GM19193 (cell line): Measurements from ENCODE around the gene ANXA6.

Source experiments
- POLR2A ChIP-seq: IDR thresholded peaks from 4 replicates; pipeline ENCODE4 v1.6.1; 2011; ENCODE audit not compliant: insufficient read depth, insufficient read length; ENCODE audit errors: extremely low read depth

The ANXA6 gene

GRCh38 chr5:151088986-151089385 is 68.6 kb downstream of the ANXA6 start:
- no peak for TF ChIP-seq POLR2A

GRCh38 chr5:151087486-151087885 is 70.1 kb downstream of the ANXA6 start:
- TF ChIP-seq POLR2A: no peak

- peak; percentile 82 for TF ChIP-seq POLR2A
Observed at GRCh38 chr5:151086905-151087360, 70.6 kb downstream of the ANXA6 start.

GRCh38 chr5:151086192-151086869 is 71.2 kb downstream of the ANXA6 start:
- TF ChIP-seq POLR2A: no peak

DNA sequence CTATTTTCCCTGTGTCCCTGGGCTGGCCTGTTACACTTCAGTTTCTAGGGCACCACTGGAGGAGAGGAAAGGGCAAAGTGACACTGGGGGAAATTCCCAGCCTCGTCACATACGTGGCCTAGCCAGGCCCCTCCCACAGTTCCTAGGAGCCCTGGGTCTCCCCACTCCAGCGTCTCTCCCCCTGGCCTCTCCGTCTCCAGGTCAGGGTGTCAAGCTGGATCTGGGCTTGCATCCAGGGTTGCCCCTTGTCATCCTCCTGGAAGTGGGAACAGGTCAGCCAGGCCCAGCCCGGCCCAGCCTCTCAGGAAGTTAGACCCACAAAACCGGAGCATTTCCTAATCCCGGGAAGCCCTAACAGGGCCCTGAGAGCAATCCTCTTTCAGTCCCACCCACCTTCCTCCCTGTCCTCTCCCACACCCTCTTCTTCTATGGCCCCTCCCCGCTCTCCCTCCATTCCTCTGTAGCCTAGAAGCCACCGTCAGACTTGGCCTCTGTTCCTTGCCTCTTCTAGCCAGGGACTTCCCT is 72.0 kb downstream of the ANXA6 start:
- TF ChIP-seq POLR2A: peak; percentile 65

DNA sequence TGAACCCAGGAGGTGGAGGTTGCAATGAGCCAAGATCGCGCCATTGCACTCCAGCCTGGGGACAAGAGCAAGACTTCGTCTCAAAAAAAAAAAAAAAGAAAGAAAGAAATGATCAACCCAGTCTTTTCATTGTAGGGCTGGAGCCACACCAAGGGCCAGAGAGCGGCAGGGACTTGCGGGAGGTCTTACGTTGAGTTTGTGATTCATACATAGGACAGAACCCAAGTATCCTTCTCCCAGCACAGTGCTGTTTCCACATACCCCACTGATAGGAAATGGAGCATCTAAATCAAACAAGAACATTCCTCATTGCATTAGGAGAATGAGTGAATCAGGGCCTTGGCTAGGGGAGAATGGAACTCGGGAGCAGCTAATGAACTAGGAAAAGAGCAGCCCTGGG is 73.2 kb downstream of the ANXA6 start:
- no peak for TF ChIP-seq POLR2A

DNA sequence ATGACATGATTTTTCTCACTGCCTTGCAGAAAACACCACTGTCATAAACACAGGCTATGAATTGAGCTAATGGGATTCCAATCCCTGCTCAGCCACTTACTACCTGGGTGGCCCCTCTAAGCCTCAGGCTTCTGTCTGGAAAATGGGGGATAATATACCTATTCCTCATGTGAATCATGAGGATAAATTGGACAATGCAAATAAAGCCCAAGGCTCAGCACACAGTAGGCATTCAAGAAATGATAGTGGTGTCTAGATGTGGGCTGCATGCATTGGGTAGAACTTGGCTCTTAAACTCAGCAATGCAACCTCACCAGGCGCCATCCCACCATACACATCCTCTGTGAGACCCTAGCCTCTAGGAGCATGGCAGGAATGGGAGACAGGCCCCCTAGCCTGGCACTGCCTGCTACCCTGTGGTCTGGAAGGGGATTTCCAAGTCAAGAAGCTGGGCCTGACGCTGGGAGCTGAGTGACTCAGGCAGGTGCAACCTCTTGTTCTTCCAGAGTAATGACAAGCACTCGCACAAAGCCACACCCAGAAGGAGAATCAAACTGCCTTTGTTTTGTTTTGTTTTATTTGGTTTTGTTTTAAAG is 74.4 kb downstream of the ANXA6 start:
- TF ChIP-seq POLR2A: peak; percentile 18

DNA sequence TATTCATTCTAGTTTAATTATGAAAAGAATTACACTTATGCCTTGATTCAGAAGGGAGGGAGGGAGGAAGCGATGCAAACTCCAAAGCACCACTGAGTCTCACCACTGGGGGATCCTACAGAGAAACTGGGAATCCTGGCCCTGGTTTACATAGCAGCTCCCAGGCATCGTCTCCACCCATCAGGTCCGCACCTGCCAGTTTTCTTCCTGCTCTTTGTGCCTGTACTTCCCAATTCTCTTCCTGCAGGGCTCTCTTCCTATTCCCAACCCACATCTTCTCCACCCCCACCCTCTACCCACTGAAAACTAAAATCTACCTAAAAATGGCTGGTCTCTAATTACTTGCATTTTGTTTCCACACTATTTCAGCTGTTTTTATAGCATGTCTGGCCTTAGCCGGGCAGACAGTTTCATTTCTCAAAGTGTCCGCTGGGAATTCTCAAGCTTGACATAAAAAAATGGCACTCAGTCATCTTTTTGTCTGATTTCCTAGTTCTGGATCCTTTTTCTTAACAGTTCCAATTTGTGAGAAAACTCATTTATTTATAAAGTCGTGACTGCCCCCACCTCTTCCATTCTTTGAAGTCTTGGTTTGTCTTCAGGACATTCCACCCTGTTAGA is 75.2 kb downstream of the ANXA6 start:
- TF ChIP-seq POLR2A: no peak

GRCh38 chr5:151081431-151082281 is 75.9 kb downstream of the ANXA6 start:
- no peak for TF ChIP-seq POLR2A

GRCh38 chr5:151080613-151081430 is 76.8 kb downstream of the ANXA6 start, which contains the start of gene TNIP1:
TNIP1 (minus strand) TSS chr5:151081034; CDS start chr5:151065095, 15,939 bp downstream.
- TF ChIP-seq POLR2A: peak; percentile 79

DNA sequence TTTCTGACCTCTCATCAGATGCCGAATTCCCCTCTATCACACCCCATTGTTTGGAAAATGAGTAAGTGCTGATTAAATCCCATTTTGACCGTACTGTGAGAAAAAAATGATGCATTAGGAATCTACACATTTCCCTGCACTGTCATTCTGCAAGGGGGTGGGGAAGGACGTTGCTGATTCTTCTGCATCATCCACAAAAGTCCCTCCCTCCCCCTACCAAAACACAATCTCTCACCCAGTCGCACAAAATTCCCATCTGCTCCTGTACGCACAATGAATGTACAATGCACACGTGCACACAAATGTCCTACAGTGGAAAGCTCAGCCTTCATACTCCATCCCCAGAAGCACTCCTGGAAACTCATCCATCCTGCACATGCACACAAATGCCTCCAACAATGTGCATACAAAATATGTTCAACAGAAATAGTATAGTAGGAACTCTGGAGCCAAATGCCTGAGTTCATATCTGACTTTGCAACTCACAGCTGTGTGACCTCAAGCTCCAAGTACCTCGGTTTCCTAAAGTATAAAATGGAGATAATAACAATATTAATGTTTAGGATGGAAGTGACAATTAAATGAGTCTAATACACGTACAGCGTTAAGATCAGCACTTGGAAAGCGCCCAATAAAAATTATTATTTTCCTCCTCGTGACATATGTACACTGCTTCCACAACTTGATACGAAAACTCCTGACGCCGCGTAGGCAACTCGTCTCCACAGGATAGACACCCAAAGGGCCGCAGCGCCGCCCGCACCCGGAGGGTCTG is 77.6 kb downstream of the ANXA6 start:
- TF ChIP-seq POLR2A: no peak

DNA sequence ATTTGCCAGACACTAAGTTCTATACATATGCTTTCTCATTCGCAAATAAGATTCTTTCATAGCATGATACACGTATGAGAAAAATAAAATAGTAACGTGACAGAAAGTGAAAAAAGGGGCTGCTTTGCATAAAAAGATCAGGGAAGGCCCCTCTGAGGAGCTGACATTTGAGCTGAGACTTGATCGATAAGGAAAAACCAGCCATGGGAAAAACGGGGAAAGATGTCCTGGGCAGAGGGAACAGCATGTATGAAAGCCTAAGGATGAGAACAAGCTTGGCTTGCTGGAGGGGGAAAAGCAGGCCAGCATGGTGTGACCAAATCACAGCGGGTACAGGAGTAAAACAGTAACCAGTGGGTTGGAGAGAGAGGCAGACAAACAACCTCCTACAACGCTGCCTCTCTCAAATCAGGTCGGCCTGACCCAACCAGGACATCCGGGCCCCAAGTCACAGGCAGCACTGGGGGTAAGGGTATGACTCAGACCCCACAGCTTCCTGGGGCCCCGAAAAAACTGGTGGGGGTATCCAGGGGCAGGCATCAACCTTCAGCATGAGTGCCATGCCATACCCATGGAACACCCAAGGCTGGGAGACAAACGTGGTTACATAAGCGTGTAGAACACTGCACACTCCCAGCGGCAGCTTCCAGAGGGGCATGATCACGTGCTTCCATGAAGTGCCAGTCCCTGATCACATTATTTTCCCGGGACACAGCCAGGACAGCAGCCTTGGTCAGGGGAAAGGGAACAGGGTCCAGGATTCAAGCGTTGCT is 78.9 kb downstream of the ANXA6 start:
- TF ChIP-seq POLR2A: peak; percentile 56
